HG03196 (cell line): ENCODE measurements around the gene MRAS.
"Not testable (repeated sequence)": the region's sequence is repeated elsewhere in the genome, so short reads cannot be mapped to it uniquely, and the experiment has no call there.

Experiments
- ATAC-seq: cut with Tn5 transposase; IDR thresholded peaks from one replicate; pipeline ENCODE4 v1.9.1; 2021; ENCODE audit not compliant: unreplicated experiment

The MRAS gene

DNA sequence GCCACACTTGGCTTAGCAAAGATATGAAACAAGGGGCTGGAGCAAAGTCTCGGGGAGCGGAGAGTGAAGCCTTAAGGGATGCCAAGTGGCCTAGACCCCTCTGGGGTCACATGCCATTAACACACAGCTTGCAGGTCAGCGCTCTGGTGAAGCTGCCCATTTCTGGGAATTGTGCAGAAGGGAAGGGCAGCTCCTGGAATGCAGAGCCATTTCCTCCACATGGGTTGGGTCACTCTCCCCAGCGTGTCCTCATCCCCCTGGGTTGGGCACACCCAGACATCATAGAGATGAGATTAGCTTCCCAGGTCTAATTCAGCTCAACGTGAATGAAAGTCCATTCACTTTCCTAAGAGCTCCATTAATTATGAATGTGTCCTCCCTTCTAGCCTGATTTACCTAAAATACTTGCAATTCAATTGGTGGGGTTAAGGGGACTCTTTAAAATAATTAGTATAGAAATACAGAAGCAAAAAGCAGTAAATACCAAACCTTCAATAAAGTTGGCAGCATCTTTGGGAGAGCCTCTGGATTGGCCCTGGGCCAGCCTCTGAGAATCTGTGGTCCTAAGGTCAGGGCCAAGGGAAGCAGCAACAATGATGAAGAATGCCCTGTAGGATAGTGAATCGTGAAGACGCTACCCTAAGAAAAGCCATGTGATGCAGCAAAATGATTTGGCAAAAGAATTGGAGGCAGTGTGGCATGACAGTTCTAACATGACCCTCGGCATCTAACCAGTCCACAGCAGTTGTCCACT, 17.8 kb downstream of the MRAS start:
- no peak for ATAC-seq

DNA sequence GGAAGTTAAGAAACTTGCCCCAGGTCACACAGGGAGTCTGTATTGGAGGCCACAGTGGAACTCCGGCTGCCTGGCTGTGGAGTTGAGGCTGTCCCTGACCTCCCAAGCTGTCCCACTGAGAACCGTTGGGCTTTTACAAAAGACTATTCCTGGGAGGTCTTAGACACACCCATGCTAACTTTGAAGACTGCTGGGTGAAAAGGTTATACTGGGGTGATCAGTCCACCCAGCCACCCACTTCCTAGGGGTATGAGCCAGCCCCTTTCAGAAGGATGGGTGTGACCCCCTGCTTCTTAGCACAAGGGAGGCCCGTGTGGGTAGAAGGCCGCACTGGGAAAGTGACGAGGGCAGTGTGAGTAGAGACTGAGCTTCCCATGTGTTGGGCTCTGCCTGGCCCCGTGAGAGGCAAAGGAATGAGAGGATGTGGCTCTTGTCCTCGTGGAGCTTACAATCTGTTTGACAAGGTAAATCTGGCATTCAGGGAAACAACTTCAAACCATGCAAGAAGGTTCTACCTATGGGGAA, 19.0 kb downstream of the MRAS start:
- ATAC-seq, result no peak

DNA sequence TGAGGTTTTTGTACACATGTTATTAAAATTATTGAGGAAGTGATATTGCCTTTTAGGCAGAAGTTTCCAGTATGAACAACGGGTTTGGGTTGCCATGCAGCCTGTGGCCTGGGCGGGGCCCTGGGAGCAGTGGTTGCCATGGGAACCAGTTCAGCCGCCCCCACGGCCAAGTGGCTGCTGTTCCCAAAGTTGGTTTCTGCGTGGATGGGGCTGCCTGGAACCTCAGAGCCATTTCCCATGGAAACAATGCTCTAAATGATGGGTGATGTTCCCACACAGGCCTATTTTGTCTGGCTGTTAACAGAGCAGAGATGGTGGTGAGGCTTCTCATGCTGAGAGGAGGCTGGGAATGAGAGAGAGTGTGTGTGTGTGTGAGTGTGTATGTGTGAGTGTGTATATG, 19.5 kb downstream of the MRAS start:
- no peak for ATAC-seq

DNA sequence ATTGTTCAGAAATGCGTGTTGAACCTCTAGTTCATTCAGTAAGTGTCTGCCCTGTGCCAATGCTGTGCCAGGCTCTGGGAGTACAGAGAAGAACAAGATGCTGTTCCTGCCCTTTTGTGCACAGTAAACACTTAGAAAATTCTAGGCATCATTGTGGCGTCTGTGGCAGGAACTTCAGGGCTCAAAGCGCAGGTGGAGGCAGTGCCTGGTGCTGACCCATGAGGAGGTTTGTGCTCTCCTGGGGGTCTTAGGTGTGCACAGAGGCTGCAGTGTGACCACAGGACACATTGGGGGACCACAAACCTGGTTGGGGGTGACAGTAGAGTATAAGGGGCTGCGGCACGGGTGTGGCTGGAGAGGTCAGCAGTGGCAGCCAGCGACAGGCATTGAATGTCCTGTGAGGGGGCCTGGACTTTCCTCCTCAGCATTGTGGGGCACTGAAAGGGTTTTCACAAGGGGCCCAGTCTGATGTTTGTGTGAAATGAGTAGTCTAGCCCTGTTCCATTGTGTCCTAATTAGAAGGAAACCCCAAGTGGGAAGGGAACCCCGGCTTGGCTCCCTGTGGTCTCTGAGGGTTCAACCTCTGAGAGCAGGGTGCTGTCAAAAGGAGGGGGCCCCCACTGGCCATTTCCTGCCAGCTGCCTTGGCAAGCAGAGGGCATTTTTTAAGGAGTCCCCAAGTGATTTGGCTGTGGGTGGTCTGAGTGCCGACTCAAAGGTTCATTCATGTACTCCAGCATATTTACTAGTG, 20.9 kb downstream of the MRAS start:
- no peak for ATAC-seq

DNA sequence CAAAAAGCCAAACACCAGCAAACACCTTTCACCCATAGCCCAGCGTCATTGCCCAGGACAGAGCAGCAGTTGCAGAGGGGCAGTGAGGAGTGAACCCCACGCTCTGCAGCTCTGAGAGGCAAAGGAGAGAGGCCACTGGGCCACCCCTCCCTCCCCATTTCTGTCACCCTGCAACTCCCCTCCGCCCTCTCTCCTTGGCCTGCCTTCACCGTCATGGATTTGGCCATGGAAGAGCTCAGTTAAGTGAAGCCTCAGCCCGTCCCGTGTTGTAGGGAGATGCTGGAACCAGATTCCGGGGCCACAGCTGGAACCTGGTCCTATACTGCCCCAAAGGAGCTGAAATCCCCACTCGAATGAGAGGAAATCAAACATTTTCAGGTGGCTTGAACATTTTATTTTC, 21.9 kb downstream of the MRAS start:
- no peak for ATAC-seq

DNA sequence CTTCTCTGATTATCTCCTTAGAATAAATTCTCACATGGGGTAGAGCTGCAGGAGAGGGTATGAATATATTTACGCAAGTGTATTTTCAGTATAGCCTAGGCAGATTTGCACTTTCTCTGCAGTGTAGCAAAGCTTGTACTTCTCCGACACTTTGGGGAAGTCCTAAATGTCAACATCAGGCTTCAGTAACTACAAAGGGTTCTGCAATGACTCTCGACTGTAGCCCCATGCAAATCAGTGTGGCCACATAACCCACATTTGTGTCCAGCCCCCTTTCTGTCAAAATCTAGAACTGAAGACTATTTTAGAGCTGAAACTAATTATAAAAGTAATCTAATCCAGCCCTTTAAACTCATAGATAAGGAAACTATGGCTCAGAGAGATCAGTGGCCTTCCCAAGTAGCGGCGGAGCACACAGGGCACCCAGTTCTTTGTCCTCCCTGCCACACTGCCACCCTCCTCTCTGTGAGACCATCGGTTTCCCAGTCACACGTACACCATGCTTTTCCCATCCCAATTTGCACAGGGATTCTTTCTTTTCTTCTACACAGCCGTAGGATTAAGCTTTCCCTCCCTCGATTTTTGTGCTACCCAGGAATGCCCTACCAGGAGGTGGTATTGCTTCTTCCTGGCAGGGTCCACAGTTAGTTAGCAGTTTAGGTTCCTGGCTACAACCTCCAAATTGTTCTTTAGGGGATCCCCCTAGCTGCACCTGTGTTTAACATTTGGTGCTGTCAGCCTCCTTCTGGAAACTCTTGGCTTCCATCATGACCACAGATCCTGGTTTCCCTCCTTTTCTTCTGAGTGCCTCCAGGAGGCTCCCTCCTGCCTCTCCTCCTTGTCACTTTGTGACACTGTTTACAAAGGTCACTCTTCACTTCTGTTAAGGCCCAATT, 22.9 kb downstream of the MRAS start:
- peak; percentile 97 for ATAC-seq

DNA sequence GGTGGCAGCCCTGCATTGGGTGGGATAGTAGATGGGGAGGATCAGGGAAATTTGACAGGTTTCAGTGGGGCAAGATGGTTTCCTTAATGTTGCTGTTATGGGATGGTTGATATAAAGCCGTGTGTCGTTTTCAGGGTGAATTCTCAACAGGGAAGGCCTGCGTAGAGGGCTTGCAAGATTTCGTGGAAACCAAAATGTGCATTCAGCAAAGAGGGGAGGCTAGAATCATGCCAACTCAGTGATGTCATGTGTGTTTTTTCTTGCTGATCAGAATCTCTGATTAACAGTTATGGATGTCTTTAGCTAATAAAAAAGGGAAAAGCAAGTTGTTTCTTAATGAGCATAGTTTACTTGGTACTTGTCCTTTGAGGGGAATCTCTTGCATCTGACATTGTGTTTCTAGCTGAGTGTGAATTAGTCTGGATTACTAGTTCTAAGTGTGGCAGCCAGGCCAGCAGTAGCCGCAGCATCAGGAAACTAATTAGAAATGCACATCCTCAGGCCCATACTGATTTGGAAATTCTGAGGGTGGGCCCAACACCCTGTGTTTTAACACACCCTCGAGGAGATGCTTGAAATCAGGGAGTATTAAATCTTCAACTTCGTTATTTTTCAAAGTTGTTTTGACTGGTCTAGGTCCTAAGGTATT, 24.8 kb downstream of the MRAS start:
- ATAC-seq, result no peak

DNA sequence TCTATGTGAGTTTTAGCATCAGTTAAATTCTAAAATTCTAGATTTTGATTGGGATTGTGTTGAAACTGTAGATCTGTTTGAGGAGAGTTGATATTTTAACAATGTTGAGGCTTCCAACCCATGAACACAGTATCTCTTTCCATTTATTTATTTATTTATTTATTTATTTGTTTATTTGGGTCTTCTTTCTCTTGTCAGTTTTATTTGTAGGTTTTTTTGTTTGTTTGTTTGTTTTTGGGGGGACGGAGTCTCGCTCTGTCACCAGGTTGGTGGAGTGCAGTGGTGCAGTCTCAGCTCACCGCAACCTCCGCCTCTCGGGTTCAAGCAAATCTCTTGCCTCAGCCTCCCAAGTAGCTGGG, 25.3 kb downstream of the MRAS start:
- ATAC-seq, result no peak

DNA sequence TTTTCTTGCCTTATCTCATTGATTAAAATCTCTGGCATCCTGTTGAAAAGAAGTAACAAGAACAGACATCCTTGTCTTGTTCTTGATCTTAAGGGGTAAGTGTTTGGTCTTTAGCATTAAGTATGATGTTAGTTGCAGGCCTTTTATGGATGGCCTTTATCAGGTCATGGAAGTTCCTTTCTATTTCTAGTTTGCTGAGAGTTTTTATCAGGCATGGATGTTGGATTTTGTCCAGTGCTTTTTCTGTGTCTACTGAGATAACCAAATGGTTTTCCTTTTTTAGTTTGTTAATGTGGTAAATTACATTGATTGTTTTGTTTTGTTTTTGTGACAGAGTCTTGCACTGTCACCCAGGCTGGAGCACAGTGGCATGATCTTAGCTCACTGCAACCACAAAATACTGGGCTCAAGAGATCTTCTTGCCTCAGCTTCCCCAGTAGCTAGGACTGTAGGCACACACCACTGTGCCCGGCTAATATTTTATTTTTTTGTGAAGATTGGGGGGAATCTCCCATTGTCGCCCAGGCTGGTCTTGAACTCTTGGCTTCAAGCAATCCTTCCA, 26.3 kb downstream of the MRAS start:
- no peak for ATAC-seq

DNA sequence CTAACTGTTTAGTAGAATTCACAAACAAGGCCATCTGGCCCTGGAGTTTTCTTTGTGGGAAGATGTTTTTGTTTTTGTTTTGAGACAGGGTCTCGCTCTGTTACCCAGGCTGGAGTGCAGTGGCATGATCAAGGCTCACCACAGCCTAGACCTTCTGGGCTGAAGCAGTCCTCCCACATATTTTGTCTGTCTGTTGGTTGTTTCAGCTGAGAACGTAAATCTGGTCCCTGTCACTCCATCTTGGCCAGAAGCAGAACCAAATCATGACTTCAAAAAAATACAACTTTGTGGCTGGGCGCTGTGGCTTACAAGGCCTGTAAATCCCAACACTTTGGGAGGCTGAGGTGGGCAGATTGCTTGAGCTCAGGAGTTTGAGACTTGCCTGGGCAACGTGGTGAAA, 27.1 kb downstream of the MRAS start:
- ATAC-seq, result no peak

DNA sequence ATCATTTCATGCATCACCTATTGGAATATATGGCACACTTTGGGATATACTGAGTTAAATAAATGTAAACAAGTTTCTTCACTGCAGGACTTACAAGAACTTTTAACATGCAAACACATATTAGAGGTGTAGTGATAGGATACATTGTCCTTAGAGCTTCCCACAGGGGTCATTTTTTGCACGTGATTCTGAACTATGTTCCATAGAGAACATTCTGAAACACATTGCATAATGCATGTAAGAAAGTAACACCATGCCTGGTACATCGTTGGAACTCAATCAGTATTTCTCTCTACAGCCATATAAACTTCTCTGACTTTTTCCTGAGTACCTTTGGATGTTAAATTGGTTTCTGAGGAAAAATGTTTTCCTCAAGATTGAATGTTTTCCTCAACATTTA, 28.3 kb downstream of the MRAS start:
- no peak for ATAC-seq

DNA sequence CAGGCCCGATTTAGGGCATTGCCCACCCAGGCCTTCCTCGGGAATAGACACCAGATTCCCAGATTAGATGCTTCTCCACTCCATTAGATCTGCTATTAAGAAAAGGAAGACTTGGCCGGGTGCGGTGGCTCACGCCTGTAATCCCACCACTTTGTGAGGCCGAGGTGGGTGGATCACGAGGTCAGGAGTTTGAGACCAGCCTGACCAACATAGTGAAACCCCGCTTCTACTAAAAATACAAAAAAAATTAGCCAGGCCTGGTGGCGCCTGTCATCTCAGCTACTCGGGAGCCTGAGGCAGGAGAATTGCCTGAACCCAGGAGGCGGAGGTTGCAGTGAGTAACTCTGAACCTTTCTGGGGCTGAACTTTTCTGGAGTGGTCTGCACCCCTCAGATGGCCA, 28.8 kb downstream of the MRAS start:
- ATAC-seq, result not testable (repeated sequence)

DNA sequence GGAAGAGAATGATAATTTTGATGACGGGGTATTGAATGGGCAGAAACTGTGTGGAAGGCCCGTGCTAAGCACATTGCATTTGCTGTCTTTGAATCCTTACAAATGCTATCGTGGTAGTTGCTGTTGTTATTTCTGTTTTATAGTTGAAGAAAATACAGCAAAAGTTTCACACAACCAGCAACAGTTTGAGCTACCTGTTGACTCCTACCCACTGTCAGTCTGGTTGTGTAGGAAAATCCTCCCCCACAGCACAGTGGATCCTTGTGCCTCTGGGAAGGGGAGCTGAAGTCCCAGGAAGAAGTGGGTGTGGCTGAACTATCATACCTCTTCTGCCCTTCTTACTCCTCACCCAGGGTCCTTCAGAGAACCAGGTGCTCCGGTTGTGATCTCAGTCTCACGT, 29.4 kb downstream of the MRAS start:
- no peak for ATAC-seq

DNA sequence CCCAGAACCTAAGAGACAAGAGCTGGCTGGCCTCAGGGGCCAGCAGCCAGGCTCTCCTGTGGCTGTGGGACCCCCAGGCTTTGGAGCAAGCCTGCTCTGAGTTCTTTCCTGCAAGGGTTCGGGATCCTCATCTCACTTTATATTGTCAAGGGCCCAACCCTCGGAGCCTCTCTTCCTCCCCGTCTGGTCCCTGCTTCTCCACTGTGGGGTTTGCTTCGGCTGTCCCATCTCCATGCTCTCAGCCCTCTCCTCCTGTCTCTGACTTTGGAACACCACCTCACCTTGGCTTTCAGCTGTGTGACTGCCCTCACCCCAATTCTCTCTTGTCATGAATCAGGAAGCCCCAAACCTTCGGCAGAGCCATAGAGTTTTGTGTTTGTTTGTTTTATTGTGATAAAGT, 30.0 kb downstream of the MRAS start:
- no peak for ATAC-seq

DNA sequence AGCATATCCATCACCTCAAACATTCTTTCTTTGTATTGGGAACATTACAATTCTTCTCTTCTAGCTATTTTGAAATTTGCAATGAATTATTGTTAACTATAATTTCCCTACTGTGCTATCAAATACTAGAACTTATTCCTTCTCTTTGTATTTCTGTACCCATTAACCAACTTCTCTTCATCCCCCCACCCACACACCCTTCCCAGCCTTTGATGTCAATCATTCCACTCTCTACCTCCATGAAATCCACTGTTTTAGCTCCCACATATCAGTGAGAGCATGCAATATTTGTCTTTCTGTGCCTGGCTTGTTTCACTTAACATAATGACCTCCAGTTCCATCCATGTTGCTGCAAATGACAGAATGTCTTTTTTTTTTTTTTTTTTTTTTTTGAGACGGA, 30.6 kb downstream of the MRAS start:
- ATAC-seq, result no peak

DNA sequence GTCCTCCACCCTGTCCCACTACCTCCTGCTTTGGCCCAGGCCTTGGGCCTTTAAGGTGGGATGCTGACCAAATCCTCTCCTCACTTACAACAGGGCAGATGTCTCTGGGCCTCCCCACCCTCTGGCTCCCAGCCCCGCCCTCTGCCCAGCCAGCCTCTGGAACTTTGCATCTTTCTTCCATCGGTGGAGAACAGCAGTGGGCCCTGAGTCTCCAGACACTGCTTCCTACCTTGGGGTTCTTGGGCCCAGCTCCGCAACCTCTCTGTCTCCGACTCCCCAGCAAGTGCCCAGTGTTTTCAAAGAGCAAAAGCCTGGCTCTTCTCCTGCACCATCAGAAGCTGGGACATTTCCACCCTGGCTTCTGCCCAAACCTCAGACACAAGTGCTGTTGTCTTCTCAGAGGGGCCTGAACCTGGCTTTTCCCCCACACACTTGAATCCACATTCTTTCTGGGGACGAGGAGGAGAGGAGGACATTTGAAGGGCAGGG, 33.1 kb downstream of the MRAS start:
- no peak for ATAC-seq

DNA sequence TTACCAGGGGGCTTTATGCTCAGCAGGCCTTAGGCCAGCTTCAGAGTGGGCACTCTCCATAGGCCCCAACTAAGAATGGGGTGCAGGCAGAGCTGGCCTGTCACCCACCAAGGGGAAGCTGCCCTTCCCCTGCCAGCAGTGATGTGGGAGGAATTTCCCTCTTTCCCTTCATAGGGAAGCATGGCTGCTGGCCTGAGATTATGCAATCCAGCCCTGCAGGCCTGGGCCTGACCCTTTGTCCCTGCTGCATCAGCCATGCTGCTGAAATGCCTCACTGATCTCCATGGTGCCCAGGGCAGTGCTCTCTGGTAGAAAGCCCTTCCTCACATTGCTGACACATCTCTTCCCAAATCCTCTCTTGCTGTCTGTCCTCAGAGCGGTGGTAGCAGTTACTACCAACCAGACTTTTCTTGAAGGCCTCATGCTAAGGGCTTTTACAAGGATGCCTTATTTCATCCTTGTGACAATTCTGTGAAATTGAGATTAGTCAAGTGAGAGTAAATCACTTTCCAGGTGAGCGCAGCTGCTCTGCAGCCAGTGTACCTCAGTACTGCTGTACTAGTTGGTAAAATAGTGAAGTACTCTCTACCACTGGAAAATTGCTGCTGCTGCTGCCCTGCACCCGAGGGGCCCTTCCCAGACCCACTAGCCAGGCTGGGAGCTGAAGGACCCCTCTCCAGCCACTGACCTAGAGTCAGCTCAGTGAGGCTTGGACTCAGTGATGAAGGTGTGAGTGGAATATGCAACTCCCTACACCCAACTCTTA, 33.8 kb downstream of the MRAS start:
- ATAC-seq, result no peak

DNA sequence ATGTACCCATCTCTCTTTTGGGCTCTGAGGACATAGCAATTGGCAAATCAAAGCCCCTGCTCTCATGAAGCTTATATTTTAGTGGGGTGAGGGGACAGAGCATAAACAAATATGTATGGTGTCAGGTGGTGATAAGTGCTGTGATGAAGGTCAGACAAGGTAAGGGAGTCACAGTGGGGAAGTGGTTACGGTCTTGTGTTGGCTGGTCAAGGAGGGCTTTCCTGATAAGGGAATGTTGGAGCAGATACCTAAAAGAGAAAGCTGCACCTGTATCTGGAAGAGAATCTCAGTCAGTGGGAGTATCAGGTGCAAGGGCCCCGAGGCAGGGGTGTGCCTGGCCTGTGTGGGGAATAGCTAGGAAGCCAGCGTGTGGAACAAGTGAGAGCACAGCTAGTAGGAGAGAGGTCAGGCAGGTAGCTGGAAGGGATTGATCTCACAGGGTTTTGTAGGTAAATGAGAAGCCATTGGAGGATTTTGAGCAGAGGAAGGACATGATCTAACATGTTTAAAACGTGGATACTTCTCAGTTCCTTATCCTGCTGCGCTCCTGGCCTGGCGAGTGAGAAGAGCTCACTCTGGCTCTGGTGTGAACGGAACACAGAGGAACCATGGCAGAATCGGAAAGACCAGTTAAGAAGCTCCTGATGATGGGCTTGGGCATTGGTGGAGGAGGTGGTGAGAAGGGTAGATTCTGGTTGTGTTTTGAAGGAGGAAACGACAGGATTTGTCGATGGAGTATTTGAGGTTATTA, 35.5 kb downstream of the MRAS start:
- no peak for ATAC-seq

DNA sequence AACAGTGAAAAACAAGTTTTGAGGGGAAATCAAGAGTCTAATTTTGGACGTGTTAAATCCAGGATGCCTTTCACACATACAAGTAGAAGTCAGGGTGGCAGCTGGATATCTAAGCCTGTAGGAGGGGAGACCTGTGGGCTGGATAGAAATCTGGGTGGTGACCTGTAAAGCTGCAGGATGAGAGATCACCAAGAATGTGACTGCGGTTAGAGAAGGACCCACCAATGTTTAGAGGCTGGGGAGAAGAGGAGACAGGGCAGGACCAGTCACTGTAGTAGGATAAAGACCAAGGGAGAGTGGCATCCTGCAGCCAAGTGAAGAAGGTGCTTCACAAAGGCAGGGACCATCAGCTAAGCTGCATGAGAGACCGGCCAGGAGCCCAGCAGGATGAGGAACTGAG, 36.2 kb downstream of the MRAS start:
- no peak for ATAC-seq
